Panc1 (cell line): ENCODE data around the gene HEBP2.
A peak's percentile ranks its signal among the peaks of the same experiment; 100 is the strongest.

Experiments
- CTCF ChIP-seq: fragments of 450-650 bp; IDR thresholded peaks from 2 replicates; pipeline ENCODE4 v1.5.1; 2017; ENCODE audit warnings: mild to moderate bottlenecking
- POLR2AphosphoS5 ChIP-seq: IDR thresholded peaks from 2 replicates; pipeline ENCODE4 v1.6.1; 2012; ENCODE audit warnings: mild to moderate bottlenecking, low read depth, low read length, moderate library complexity
- REST ChIP-seq, 2 experiments: IDR thresholded peaks; 2 replicates each; pipeline ENCODE4 v1.6.1; 2011 to 2012; ENCODE audit warnings: low read depth in 2 of 2, control low read depth in 1 of 2, low read length in 1 of 2, mild to moderate bottlenecking in 1 of 2, moderate library complexity in 1 of 2; ENCODE audit not compliant: insufficient read depth in 1 of 2
- SIN3A ChIP-seq: IDR thresholded peaks from 2 replicates; pipeline ENCODE4 v1.6.1; 2012; ENCODE audit warnings: low read depth, mild to moderate bottlenecking, low read length, moderate library complexity, borderline replicate concordance; ENCODE audit not compliant: insufficient read depth
- TCF7L2 ChIP-seq: IDR thresholded peaks from 2 replicates; pipeline ENCODE4 v1.6.1; 2011; ENCODE audit warnings: mild to moderate bottlenecking, low read depth, low read length, inconsistent platforms

GRCh38 chr6:138403801-138404665 lies at the start of gene HEBP2:
- TF ChIP-seq CTCF (peak; percentile 89), POLR2AphosphoS5 (peak; percentile 57), REST (IDR thresholded peaks at IDR 0.05; ENCODE audit: insufficient read depth in 1 of 2, low read depth in 2 of 2, low read length in 1 of 2) (no peak), TCF7L2 (peak; percentile 44; the same call in 1 of the 2 replicates), SIN3A (peak; percentile 51; the same call in 1 of the 2 replicates)
